HEK293 (cell line): Measurements from ENCODE around the gene ITPKB.
A peak's percentile ranks its signal among the peaks of the same experiment; 100 is the strongest.

Experiments
- CTCF ChIA-PET: fragments of 350-600 bp; formaldehyde crosslinking; extraction: SDS; loops from one replicate; lab custom pipeline; 2021; ENCODE audit warnings: antibody characterized with exemption; lab: Yijun Ruan, JAX
- POLR2A ChIA-PET: fragments of 300-600 bp; formaldehyde crosslinking; extraction: SDS; loops from one replicate; lab custom pipeline; 2020; ENCODE audit warnings: antibody characterized with exemption, inconsistent platforms; lab: Yijun Ruan, JAX
- H3K27ac ChIP-seq: fragments of 200-500 bp; sonication (Bioruptor generic); 2 replicates; pipeline ENCODE4 v1.5.1; 2014; ENCODE audit warnings: low read depth, low read length, control low read depth, inconsistent platforms; ENCODE audit errors: extremely low read depth
- H3K36me3 ChIP-seq, 2 experiments: fragments of 200-500 bp in 1 of 2; sonication (Bioruptor generic) in 1 of 2; 1 replicate in 1 of 2; 2 replicates in 1 of 2; pipeline ENCODE4 v1.5.1; 2014 to 2017; ENCODE audit warnings: inconsistent platforms in 2 of 2, low read length in 2 of 2; ENCODE audit not compliant: control insufficient read depth in 2 of 2, insufficient read depth in 1 of 2
- H3K4me1 ChIP-seq: fragments of 200-500 bp; sonication (Bioruptor generic); 2 replicates; pipeline ENCODE4 v1.5.1; 2014; ENCODE audit warnings: mild to moderate bottlenecking, low read length, inconsistent platforms; ENCODE audit not compliant: control insufficient read depth, insufficient read depth
- H3K4me3 ChIP-seq: 2 replicates; pipeline ENCODE4 v1.5.1; 2011; ENCODE audit warnings: low read depth, mild to moderate bottlenecking, control low read depth, low read length, moderate library complexity
- H3K9me3 ChIP-seq: fragments of 200-500 bp; sonication (Bioruptor generic); 2 replicates; pipeline ENCODE4 v1.5.1; 2014; ENCODE audit warnings: low read depth, low read length, inconsistent platforms; ENCODE audit not compliant: control insufficient read depth, insufficient read depth
- AEBP2 ChIP-seq: fragments of 450-650 bp; formaldehyde crosslinking; IDR thresholded peaks from 2 replicates; pipeline ENCODE4 v1.5.1; 2016; ENCODE audit warnings: missing biosample characterization, missing genetic modification characterization, borderline replicate concordance
- BCL6B ChIP-seq: fragments of 450-650 bp; formaldehyde crosslinking; IDR thresholded peaks from 2 replicates; pipeline ENCODE4 v1.5.1; 2017; ENCODE audit warnings: missing biosample characterization, missing genetic modification characterization
- HOXC10 ChIP-seq: sonication (generic); formaldehyde crosslinking; IDR thresholded peaks from 2 replicates; pipeline ENCODE4 v1.8.1; 2023; ENCODE audit warnings: mild to moderate bottlenecking, missing genetic modification reagents
- HOXD13 ChIP-seq: sonication (generic); formaldehyde crosslinking; IDR thresholded peaks from 2 replicates; pipeline ENCODE4 v1.8.0; 2022; ENCODE audit warnings: missing genetic modification reagents, borderline replicate concordance
- OSR2 ChIP-seq: fragments of 450-650 bp; formaldehyde crosslinking; IDR thresholded peaks from 2 replicates; pipeline ENCODE4 v1.5.1; 2016; ENCODE audit warnings: missing biosample characterization, missing genetic modification characterization
- RBAK ChIP-seq: fragments of 450-650 bp; formaldehyde crosslinking; IDR thresholded peaks from 2 replicates; pipeline ENCODE4 v1.5.1; 2016; ENCODE audit warnings: missing biosample characterization, missing genetic modification characterization
- SCRT1 ChIP-seq: fragments of 450-650 bp; formaldehyde crosslinking; IDR thresholded peaks from 2 replicates; pipeline ENCODE4 v1.5.1; 2016; ENCODE audit warnings: missing biosample characterization, missing genetic modification characterization, borderline replicate concordance
- SCRT2 ChIP-seq: fragments of 450-650 bp; formaldehyde crosslinking; IDR thresholded peaks from 2 replicates; pipeline ENCODE4 v1.5.1; 2016; ENCODE audit warnings: missing biosample characterization, missing genetic modification characterization
- ZBTB26 ChIP-seq: fragments of 450-650 bp; formaldehyde crosslinking; optimal IDR thresholded peaks from 2 replicates; pipeline ENCODE3; 2016; ENCODE audit warnings: missing biosample characterization, mild to moderate bottlenecking, missing genetic modification characterization
- ZBTB49 ChIP-seq: fragments of 450-650 bp; formaldehyde crosslinking; IDR thresholded peaks from 2 replicates; pipeline ENCODE4 v1.5.1; 2016; ENCODE audit warnings: missing biosample characterization, missing genetic modification characterization, low read depth
- ZBTB6 ChIP-seq: fragments of 450-650 bp; formaldehyde crosslinking; IDR thresholded peaks from 2 replicates; pipeline ENCODE4 v1.5.1; 2017; ENCODE audit warnings: missing biosample characterization, missing genetic modification characterization
- ZFHX2 ChIP-seq: fragments of 450-650 bp; formaldehyde crosslinking; conservative IDR thresholded peaks from 2 replicates; pipeline ENCODE4 v1.5.1; 2016; ENCODE audit warnings: missing biosample characterization, missing genetic modification characterization
- ZNF184 ChIP-seq: fragments of 450-650 bp; IDR thresholded peaks from 2 replicates; pipeline ENCODE4 v1.5.1; 2018; ENCODE audit warnings: missing biosample characterization, mild to moderate bottlenecking, missing genetic modification characterization
- ZNF214 ChIP-seq: fragments of 450-650 bp; formaldehyde crosslinking; IDR thresholded peaks from 2 replicates; pipeline ENCODE4 v1.5.1; 2017; ENCODE audit warnings: missing biosample characterization, mild to moderate bottlenecking, missing genetic modification characterization, borderline replicate concordance
- ZNF223 ChIP-seq: fragments of 450-650 bp; formaldehyde crosslinking; IDR thresholded peaks from 2 replicates; pipeline ENCODE4 v1.5.1; 2016; ENCODE audit warnings: missing biosample characterization, missing genetic modification characterization
- ZNF239 ChIP-seq: fragments of 450-650 bp; formaldehyde crosslinking; IDR thresholded peaks from 2 replicates; pipeline ENCODE4 v1.5.1; 2016; ENCODE audit warnings: missing biosample characterization, missing genetic modification characterization
- ZNF423 ChIP-seq: fragments of 450-650 bp; formaldehyde crosslinking; IDR thresholded peaks from 2 replicates; pipeline ENCODE4 v1.5.1; 2016; ENCODE audit warnings: missing biosample characterization, missing genetic modification characterization
- ZNF433 ChIP-seq: fragments of 450-650 bp; formaldehyde crosslinking; IDR thresholded peaks from 2 replicates; pipeline ENCODE4 v1.5.1; 2016; ENCODE audit warnings: missing biosample characterization, missing genetic modification characterization, low read depth
- ZNF48 ChIP-seq: fragments of 450-650 bp; formaldehyde crosslinking; IDR thresholded peaks from 2 replicates; pipeline ENCODE4 v1.5.1; 2016; ENCODE audit warnings: missing biosample characterization, missing genetic modification characterization
- ZNF747 ChIP-seq: fragments of 450-650 bp; formaldehyde crosslinking; IDR thresholded peaks from 2 replicates; pipeline ENCODE4 v1.5.1; 2016; ENCODE audit warnings: missing biosample characterization, missing genetic modification characterization

Gene ITPKB

GRCh38 chr1:226698659-226699058 is 40.4 kb downstream of the ITPKB start:
- peaks cover 10% of the 10 kb centered on the region for H3K4me1 ChIP-seq
- no peaks in the 10 kb centered on the region for H3K9me3 ChIP-seq
- POLR2A ChIA-PET, result no interaction called here
- TF ChIP-seq ZNF214 (no peak), ZNF433 (tag by site-specific recombination) (no peak), AEBP2 (tag by site-specific recombination) (no peak), HOXD13 (CRISPR knock-in tag) (no peak), ZNF184 (tag by site-specific recombination) (no peak), BCL6B (tag by site-specific recombination) (no peak), HOXC10 (CRISPR knock-in tag) (no peak), ZBTB6 (no peak), SCRT1 (tag by site-specific recombination) (peak; percentile 79), SCRT2 (peak; percentile 94), ZNF423 (tag by site-specific recombination) (no peak), ZBTB26 (no peak)
- no peak overlapping the region for H3K4me3 ChIP-seq
- H3K36me3 ChIP-seq, result no peaks in the 10 kb centered on the region
- no peak overlapping the region for H3K27ac ChIP-seq
- CTCF ChIA-PET, result interaction anchor here (0.6 kb wide), 2 partner anchors 62 to 295 kb away, joined by 3 read pairs; no protein-coding TSS in a partner anchor

- H3K4me1 ChIP-seq, result peaks cover 10% of the 10 kb centered on the region
- CTCF ChIA-PET, result interaction anchor here (0.6 to 1.4 kb wide), 4 partner anchors 13 to 296 kb away, joined by 3 to 6 read pairs (median 4); no protein-coding TSS in a partner anchor
Observed at GRCh38 chr1:226697929-226698544, 41.0 kb downstream of the ITPKB start.

More at GRCh38 chr1:226697929-226698544, 41.0 kb downstream of the ITPKB start:
- H3K9me3 ChIP-seq, result no peaks in the 10 kb centered on the region
- no peaks in the 10 kb centered on the region for H3K36me3 ChIP-seq
- no peak overlapping the region for H3K4me3 ChIP-seq
- POLR2A ChIA-PET, result interaction anchor here (1.6 kb wide), 1 partner anchor 18 kb away, joined by 3 read pairs; no protein-coding TSS in a partner anchor
- H3K27ac ChIP-seq, result no peak overlapping the region
- TF ChIP-seq ZNF239 (tag by site-specific recombination), result no peak
- TF ChIP-seq ZNF747 (tag by site-specific recombination), result no peak
- no peak for TF ChIP-seq RBAK (tag by site-specific recombination)
- no peak for TF ChIP-seq ZBTB49 (tag by site-specific recombination)
- no peak for TF ChIP-seq ZNF48 (tag by site-specific recombination)
- no peak for TF ChIP-seq ZNF223 (tag by site-specific recombination)
- no peak for TF ChIP-seq BCL6B (tag by site-specific recombination)
- no peak for TF ChIP-seq OSR2 (tag by site-specific recombination)
- no peak for TF ChIP-seq ZFHX2 (tag by site-specific recombination)
